ENCODE results near the gene APP.

- TF ChIP-seq CTCF (IDR thresholded peaks at IDR 0.05; ENCODE audit: low read length), result no peak
- TF ChIP-seq EZH2 (optimal IDR thresholded peaks at IDR 0.05; ENCODE audit: low read depth, low read length), result no peak
- no peak for TF ChIP-seq EZH2phosphoT487 (IDR thresholded peaks at IDR 0.05; ENCODE audit: low read length)
Measured at GRCh38 chr21:25887646-25888306, 282.8 kb downstream of the APP start.
